ENCODE data around the gene ACP4.
"Not testable (repeated sequence)": the region's sequence is repeated elsewhere in the genome, so short reads cannot be mapped to it uniquely, and the experiment has no call there.

ACP4 gene

GRCh38 chr19:50764409-50764808 is 25.8 kb upstream of the ACP4 start:
- TF ChIP-seq, protein P1, sequence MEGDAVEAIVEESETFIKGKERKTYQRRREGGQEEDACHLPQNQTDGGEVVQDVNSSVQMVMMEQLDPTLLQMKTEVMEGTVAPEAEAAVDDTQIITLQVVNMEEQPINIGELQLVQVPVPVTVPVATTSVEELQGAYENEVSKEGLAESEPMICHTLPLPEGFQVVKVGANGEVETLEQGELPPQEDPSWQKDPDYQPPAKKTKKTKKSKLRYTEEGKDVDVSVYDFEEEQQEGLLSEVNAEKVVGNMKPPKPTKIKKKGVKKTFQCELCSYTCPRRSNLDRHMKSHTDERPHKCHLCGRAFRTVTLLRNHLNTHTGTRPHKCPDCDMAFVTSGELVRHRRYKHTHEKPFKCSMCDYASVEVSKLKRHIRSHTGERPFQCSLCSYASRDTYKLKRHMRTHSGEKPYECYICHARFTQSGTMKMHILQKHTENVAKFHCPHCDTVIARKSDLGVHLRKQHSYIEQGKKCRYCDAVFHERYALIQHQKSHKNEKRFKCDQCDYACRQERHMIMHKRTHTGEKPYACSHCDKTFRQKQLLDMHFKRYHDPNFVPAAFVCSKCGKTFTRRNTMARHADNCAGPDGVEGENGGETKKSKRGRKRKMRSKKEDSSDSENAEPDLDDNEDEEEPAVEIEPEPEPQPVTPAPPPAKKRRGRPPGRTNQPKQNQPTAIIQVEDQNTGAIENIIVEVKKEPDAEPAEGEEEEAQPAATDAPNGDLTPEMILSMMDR (IDR thresholded peaks at IDR 0.05; ENCODE audit: low read depth, low read length, missing control alignments): no peak
- H3K27ac ChIP-seq: no peak overlapping the region
- no peaks in the 10 kb centered on the region for H3K36me3 ChIP-seq (replicated peaks)
- H3K27me3 ChIP-seq (replicated peaks): no peaks in the 10 kb centered on the region
- in situ Hi-C loops (cut with HindIII; ENCODE audit: low pct_ligation_motif_present, low sequenced_read_pairs): no loop called here
- H3K4me3 ChIP-seq (ENCODE audit: low read depth, low read length): no peak overlapping the region
- no peak for DNase-seq

DNA sequence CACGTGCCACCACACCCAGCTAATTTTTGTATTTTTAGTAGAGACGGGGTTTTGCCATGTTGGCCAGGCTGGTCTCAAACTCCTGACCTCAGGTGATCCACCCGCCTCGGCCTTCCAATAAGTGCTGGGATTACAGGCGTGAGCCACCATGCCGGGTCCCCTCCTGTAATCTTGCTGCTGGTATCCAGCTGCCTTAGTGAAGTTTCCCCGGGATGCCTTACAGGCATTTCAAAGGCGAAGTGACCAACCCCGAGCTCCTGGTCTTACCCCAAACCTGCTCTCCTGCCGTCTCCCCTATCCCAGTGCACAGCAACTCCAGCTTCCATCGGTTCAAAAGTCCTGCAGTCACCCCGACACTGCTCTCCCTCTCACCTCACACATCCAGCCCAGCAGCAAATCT is 23.5 kb upstream of the ACP4 start:
- H3K27ac ChIP-seq; H3K36me3 ChIP-seq (replicated peaks); H3K27me3 ChIP-seq (replicated peaks); H3K4me3 ChIP-seq (ENCODE audit: low read depth, low read length); in situ Hi-C loops (cut with HindIII; ENCODE audit: low pct_ligation_motif_present, low sequenced_read_pairs); DNase-seq: not testable (repeated sequence)

DNA sequence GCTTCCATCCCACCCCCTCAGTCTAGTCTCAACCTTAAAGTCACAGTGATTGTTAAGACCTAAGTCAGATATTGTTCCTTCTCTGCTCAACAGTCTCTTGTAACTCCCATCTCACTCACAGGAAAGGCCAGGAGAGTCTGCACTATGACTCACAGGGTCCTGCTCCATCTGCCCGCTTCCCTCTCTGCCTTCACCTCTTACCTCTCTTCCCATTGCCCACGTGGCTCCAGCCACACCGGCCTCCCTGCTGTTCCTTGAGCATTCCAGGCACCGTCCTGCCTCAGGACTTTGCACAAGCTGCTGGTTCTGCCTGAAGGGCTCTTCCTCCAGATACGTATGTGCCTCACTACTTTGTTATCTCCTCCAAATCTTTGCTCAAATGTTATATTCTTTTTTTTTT is 23.0 kb upstream of the ACP4 start:
- H3K36me3 ChIP-seq (replicated peaks); H3K4me3 ChIP-seq (ENCODE audit: low read depth, low read length); DNase-seq; in situ Hi-C loops (cut with HindIII; ENCODE audit: low pct_ligation_motif_present, low sequenced_read_pairs); H3K27me3 ChIP-seq (replicated peaks); H3K27ac ChIP-seq: not testable (repeated sequence)

- H3K27me3 ChIP-seq (replicated peaks): no peaks in the 10 kb centered on the region
- H3K36me3 ChIP-seq (replicated peaks): no peaks in the 10 kb centered on the region
- TF ChIP-seq, protein P1 (IDR thresholded peaks at IDR 0.05; ENCODE audit: low read depth, low read length, missing control alignments): no peak
- no peak overlapping the region for H3K4me3 ChIP-seq (ENCODE audit: low read depth, low read length)
- DNase-seq: no peak
- in situ Hi-C loops (cut with HindIII; ENCODE audit: low pct_ligation_motif_present, low sequenced_read_pairs): no loop called here
- H3K27ac ChIP-seq: no peak overlapping the region
Measured at GRCh38 chr19:50768277-50768676, 21.9 kb upstream of the ACP4 start.

- H3K27me3 ChIP-seq (replicated peaks); H3K27ac ChIP-seq; H3K36me3 ChIP-seq (replicated peaks); in situ Hi-C loops (cut with HindIII; ENCODE audit: low pct_ligation_motif_present, low sequenced_read_pairs); DNase-seq; H3K4me3 ChIP-seq (ENCODE audit: low read depth, low read length): not testable (repeated sequence)
Measured at GRCh38 chr19:50770164-50770563, 20.1 kb upstream of the ACP4 start, which contains the start of gene GPR32. Gene GPR32 (plus strand): TSS chr19:50770464. CDS start chr19:50770601, 137 bp downstream.

DNA sequence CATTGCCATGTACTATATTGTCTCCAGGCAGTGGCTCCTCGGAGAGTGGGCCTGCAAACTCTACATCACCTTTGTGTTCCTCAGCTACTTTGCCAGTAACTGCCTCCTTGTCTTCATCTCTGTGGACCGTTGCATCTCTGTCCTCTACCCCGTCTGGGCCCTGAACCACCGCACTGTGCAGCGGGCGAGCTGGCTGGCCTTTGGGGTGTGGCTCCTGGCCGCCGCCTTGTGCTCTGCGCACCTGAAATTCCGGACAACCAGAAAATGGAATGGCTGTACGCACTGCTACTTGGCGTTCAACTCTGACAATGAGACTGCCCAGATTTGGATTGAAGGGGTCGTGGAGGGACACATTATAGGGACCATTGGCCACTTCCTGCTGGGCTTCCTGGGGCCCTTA is 19.3 kb upstream of the ACP4 start:
- no peak overlapping the region for H3K27ac ChIP-seq
- TF ChIP-seq, protein P1 (IDR thresholded peaks at IDR 0.05; ENCODE audit: low read depth, low read length, missing control alignments): no peak
- DNase-seq: no peak
- in situ Hi-C loops (cut with HindIII; ENCODE audit: low pct_ligation_motif_present, low sequenced_read_pairs): no loop called here
- H3K36me3 ChIP-seq (replicated peaks): no peaks in the 10 kb centered on the region
- no peak overlapping the region for H3K4me3 ChIP-seq (ENCODE audit: low read depth, low read length)
- no peaks in the 10 kb centered on the region for H3K27me3 ChIP-seq (replicated peaks)

DNA sequence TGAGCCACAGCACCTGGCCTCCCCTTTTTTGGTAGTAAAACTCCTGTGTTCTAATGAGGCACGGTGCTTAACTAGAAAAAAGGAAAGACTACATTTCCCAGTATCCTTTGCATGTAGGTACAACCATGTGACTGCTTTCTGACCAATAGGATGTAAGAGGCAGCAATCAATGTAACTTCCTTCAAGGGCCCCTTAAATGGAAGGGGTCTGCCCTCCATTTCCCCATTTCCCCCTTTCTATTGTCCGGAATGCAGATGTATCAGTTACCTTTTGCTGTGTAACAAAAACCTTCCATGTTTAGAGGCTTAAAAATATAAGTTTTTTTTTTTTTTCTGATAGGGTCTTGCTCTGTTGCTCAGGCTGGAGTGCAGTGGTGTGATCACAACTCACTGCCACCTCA is 17.7 kb upstream of the ACP4 start:
- Histone ChIP-seq H3K4me3 (ENCODE audit: low read depth, low read length) (no peak overlapping the region), H3K36me3 (replicated peaks) (no peaks in the 10 kb centered on the region), H3K27me3 (replicated peaks) (no peaks in the 10 kb centered on the region), H3K27ac (no peak overlapping the region)
- TF ChIP-seq, protein P1 (IDR thresholded peaks at IDR 0.05; ENCODE audit: low read depth, low read length, missing control alignments): no peak
- in situ Hi-C loops (cut with HindIII; ENCODE audit: low pct_ligation_motif_present, low sequenced_read_pairs): no loop called here
- DNase-seq: no peak

- H3K36me3 ChIP-seq (replicated peaks); in situ Hi-C loops (cut with HindIII; ENCODE audit: low pct_ligation_motif_present, low sequenced_read_pairs): not testable (repeated sequence)
Measured at GRCh38 chr19:50772912-50773311, 17.3 kb upstream of the ACP4 start.

DNA sequence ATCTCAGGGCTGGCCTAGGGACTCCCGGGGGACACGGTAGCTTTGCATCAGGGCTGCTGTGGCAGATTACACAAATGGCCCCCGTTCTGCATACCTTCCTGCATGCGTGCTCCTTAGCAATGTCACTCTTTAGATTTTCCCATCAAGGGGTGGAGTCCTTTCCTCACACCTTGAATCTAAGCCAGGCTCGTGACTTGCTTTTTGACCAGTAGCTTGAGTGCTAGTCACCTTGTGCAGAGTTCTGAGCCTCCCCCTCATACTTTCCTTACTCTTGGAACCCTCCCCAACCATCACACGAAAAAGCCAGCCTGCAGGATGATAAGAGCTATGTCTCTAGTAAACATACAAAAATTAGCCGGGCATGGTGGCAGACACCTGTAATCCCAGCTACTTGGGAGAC is 16.8 kb upstream of the ACP4 start:
- DNase-seq; H3K27me3 ChIP-seq (replicated peaks); in situ Hi-C loops (cut with HindIII; ENCODE audit: low pct_ligation_motif_present, low sequenced_read_pairs); H3K4me3 ChIP-seq (ENCODE audit: low read depth, low read length); H3K27ac ChIP-seq; H3K36me3 ChIP-seq (replicated peaks): not testable (repeated sequence)

More at GRCh38 chr19:50772912-50773311, 17.3 kb upstream of the ACP4 start:
- not testable (repeated sequence) for H3K27ac ChIP-seq; DNase-seq; H3K4me3 ChIP-seq (ENCODE audit: low read depth, low read length); H3K27me3 ChIP-seq (replicated peaks)

All from brain microvascular endothelial cell (primary cell).